Activated naive CD8-positive, alpha-beta T cell (primary cell): Measurements from ENCODE around the gene FKBP6.
"Not testable (repeated sequence)": the region's sequence is repeated elsewhere in the genome, so short reads cannot be mapped to it uniquely, and the experiment has no call there.

Source experiments
- H3K27ac Mint-ChIP-seq: one replicate; pipeline ENCODE4 v1.8.0; 2021; ENCODE audit warnings: mixed read lengths
- H3K27me3 Mint-ChIP-seq: one replicate; pipeline ENCODE4 v1.8.0; 2021; ENCODE audit warnings: mixed read lengths
- H3K36me3 Mint-ChIP-seq: one replicate; pipeline ENCODE4 v1.8.0; 2021; ENCODE audit warnings: mixed read lengths
- H3K4me1 Mint-ChIP-seq: one replicate; pipeline ENCODE4 v1.8.0; 2021; ENCODE audit warnings: low read depth, mixed read lengths
- H3K4me3 Mint-ChIP-seq: one replicate; pipeline ENCODE4 v1.8.0; 2021; ENCODE audit warnings: mild to moderate bottlenecking, mixed read lengths
- H3K9me3 Mint-ChIP-seq: one replicate; pipeline ENCODE4 v1.8.0; 2021; ENCODE audit warnings: low read depth, mixed read lengths

FKBP6 gene

DNA sequence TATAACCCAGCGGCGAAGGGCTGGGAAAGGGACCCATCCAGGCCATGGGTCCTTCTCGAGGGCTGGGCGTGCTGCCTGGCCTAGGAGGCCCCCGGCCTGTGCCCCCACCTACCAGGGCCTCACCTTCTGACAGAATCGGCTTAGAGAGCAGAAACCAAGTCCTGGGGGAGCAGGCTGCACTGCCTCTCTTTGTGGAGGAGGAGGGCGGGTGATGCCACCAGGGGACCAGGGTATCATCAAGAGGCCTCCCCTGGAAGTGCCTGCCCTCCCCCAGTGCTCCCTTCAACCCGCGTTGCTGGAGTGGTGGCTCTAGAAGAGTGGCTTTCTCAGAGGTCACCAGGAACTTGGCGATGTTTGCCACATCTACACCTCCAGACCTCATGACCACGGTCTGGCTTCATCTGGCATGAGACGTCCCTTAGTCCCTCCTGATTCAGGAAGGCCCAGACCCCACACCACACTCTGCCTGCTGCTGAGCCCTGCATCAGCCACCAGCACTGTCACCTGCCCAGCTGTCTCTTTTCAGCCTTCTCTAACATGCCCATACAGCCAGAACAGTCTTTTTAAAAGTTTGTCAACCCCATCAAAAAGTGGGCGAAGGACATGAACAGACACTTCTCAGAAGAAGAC is 31.9 kb downstream of the FKBP6 start:
- H3K4me3 Mint-ChIP-seq: no peak overlapping the region
- H3K27ac Mint-ChIP-seq: no peak overlapping the region
- peaks cover 6% of the 10 kb centered on the region for H3K4me1 Mint-ChIP-seq
- H3K36me3 Mint-ChIP-seq: no peaks in the 10 kb centered on the region
- H3K27me3 Mint-ChIP-seq: no peaks in the 10 kb centered on the region
- H3K9me3 Mint-ChIP-seq: no peaks in the 10 kb centered on the region

DNA sequence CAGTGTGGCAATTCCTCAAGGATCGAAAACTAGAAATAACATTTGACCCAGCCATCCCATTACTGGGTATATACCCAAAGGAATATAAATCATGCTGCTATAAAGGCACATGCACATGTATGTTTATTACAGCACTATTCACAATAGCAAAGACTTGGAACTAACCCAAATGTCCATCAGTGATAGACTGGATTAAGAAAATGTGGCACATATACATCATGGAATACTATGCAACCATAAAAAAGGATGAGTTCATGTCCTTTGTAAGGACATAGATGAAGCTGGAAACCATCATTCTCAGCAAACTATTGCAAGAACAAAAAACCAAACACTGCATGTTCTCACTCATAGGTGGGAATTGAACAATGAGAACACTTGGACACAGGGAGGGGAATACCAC is 32.6 kb downstream of the FKBP6 start:
- not testable (repeated sequence) for H3K36me3 Mint-ChIP-seq, H3K27ac Mint-ChIP-seq, H3K27me3 Mint-ChIP-seq, H3K4me1 Mint-ChIP-seq, H3K9me3 Mint-ChIP-seq, H3K4me3 Mint-ChIP-seq

DNA sequence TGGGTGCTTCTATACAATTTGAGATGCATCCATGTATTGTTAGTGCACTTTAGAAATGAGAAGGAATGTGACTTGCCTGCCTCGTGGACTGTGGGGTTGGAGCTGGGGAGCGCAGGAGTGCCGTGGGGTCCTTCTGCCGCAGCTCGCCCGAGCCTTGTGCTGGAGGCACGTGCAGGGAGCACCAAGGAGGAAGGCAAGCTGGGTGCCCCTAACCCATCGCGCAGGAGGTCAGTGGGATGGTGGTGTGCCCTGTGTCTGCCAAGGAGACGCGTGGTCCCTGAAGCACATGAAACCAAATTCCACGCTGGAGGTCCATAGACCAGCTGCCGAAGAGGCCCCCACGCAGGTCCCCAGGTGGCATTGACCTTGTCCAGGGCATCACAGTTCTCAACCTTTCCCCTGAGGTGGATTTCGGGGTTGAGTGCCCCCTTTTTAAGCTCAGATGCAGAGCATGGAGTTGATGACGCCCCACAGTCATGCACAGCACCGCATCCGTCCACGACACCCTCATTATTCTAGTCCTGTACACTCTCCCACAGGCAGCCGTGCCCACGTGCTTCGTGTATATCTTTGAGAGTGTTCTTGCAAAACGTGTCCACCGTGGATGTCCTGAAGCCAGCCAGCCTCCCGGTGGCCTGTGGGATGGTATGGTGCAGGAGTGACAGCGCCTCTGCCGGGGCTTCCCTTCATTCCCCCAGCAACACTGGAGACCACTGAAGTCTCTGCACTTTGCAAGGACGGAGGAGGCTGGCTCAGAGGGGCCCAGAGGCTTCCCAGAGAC is 35.5 kb downstream of the FKBP6 start:
- H3K4me1 Mint-ChIP-seq: peaks cover 1% of the 10 kb centered on the region
- H3K4me3 Mint-ChIP-seq: no peak overlapping the region
- H3K27ac Mint-ChIP-seq: no peak overlapping the region
- no peaks in the 10 kb centered on the region for H3K27me3 Mint-ChIP-seq
- no peaks in the 10 kb centered on the region for H3K36me3 Mint-ChIP-seq
- H3K9me3 Mint-ChIP-seq: no peaks in the 10 kb centered on the region

DNA sequence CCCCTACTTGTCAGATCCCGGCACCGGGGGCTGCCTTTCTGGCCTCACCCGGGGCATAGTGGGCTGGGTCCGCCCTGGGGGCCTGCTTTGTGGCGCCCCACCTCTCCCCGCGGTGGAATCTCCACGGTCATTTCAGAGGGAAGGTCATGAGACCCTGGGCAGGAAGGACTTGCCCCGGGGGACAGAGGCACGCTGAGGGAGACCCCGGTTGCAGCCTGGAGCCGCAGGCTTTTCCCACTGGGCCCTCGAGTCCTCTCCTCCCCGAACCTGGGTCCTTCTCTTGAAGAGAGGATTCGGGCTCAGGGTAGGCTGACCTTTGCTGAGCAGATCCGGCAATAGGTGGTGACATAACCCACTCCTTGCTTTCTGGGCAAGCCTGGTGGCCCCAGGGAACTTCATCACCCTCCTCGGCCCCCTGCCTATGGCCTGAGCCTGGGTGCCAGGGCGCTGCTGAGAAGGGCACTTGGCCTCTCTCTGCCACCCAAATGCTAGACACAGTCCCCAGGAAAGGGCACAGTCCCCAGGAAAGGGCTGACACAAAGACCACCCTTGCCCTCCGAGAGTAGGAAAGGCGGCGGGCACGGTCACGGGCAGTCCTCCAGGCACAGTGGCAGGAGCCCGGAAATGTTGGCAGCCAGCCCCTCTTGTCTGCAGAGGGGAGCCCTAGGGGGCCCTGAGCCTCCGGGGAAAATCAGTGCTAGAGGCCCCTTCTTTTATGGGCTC is 36.2 kb downstream of the FKBP6 start:
- no peaks in the 10 kb centered on the region for H3K36me3 Mint-ChIP-seq
- no peaks in the 10 kb centered on the region for H3K27me3 Mint-ChIP-seq
- H3K27ac Mint-ChIP-seq: no peak overlapping the region

DNA sequence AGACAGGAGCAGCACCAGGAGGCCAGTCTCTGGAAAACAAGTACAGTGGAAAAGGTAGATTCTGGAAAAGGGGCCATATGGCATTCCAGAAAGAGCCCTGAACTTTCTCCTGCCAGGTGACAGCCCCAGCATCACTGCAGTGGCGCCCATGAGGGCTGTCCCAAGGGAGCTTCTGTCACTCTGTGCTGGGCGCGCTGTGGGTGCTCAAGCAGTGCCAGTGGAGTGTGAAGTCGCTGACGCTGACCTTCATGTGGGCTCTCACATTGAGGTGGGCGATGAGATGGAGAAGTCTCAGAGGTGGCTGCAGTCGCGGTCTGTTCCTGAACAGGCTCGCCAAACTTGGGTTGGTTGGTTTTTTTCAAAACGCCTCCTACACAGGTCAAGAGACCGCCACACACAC is 38.2 kb downstream of the FKBP6 start:
- H3K4me1 Mint-ChIP-seq: no peaks in the 10 kb centered on the region
- no peaks in the 10 kb centered on the region for H3K27me3 Mint-ChIP-seq
- no peaks in the 10 kb centered on the region for H3K9me3 Mint-ChIP-seq
- no peak overlapping the region for H3K27ac Mint-ChIP-seq
- no peak overlapping the region for H3K4me3 Mint-ChIP-seq
- no peaks in the 10 kb centered on the region for H3K36me3 Mint-ChIP-seq

More for the DNA sequence above, 36.2 kb downstream of the FKBP6 start:
- H3K4me1 Mint-ChIP-seq: no peaks in the 10 kb centered on the region
- no peak overlapping the region for H3K4me3 Mint-ChIP-seq
- H3K9me3 Mint-ChIP-seq: no peaks in the 10 kb centered on the region

DNA sequence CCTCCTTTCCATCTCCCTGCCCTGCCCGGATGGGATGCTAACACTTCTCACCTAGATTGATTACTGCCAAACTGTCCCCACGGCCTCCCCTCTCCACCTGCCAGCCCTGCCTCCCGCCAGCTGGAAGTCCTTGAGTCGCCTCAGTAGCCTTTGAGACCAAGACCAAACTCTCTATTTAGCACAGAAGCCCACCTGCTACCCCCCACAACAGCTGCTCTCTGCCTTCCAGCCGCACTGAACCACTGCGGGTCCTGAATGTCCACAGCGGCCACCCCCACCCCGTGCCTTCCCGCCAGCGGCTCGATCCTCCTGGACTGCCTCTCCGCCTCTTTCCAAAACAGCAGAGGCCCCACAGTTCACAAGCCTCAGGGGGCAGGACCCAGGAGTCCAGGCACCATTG is 39.0 kb downstream of the FKBP6 start:
- no peaks in the 10 kb centered on the region for H3K9me3 Mint-ChIP-seq
- no peaks in the 10 kb centered on the region for H3K36me3 Mint-ChIP-seq
- no peaks in the 10 kb centered on the region for H3K27me3 Mint-ChIP-seq
- no peak overlapping the region for H3K4me3 Mint-ChIP-seq
- H3K27ac Mint-ChIP-seq: no peak overlapping the region
- H3K4me1 Mint-ChIP-seq: no peaks in the 10 kb centered on the region

DNA sequence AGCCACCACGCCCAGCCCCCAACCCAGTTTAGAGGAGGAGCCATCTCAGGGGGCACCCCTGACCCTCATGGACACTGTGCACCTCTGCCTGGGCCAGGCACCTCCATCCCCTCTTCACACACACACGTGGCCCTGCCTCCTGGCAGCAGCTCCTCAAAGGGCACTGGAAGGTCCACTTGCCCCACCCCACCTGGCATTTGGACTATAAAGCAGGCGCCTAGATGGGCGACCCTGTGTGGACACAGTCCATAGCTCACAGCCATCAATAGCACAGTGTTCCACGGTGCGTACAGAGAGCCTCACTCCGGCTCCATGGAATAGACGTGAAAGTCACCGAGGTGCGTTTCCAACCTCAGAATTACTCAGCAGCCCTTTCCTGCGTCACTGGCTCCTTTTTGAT is 41.0 kb downstream of the FKBP6 start:
- no peaks in the 10 kb centered on the region for H3K27me3 Mint-ChIP-seq
- no peak overlapping the region for H3K27ac Mint-ChIP-seq
- H3K36me3 Mint-ChIP-seq: no peaks in the 10 kb centered on the region
- H3K4me3 Mint-ChIP-seq: no peak overlapping the region
- no peaks in the 10 kb centered on the region for H3K4me1 Mint-ChIP-seq
- no peaks in the 10 kb centered on the region for H3K9me3 Mint-ChIP-seq

DNA sequence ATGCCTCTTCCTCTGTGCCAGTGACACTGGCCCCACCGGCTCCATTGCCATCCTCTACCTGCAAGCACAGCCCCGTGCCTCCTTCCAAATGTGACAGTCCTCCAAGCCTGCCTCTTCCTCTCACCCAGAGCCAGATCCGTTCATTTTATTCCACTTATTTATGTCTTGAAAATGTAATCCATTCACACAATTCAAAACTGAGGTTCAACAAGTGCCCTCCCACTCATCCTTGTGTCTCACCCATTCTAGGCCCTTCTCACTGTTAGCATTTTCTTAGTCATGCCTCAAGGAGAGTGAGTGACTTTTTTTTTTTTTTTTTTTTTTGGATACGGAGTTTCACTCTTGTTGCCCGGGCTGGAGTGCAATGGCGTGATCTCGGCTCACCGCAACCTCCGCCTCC is 41.7 kb downstream of the FKBP6 start:
- Mint-ChIP-seq H3K4me3 (no peak overlapping the region), H3K9me3 (no peaks in the 10 kb centered on the region), H3K36me3 (no peaks in the 10 kb centered on the region), H3K4me1 (no peaks in the 10 kb centered on the region), H3K27ac (no peak overlapping the region), H3K27me3 (no peaks in the 10 kb centered on the region)

DNA sequence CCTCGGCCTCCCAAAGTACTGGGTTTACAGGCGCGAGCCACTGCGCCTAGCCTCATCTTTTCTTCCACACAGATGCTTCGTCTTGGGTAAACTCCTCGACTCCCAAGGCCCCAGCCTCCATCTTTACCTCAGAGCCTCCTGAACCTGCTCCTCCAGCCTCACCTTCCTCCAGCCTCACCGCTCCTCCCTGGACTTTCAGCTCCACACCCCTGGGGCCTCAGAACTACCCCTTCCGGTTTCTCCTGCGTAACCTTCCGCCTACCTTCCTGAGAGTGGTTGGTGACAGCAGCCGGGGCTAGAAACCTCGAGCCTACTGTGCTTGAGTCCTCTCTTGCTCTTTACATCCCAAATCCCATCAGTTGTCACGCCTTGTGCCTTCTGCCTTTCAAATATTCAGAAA is 45.8 kb downstream of the FKBP6 start:
- no peaks in the 10 kb centered on the region for H3K36me3 Mint-ChIP-seq
- no peak overlapping the region for H3K4me3 Mint-ChIP-seq
- H3K27me3 Mint-ChIP-seq: peaks cover 11% of the 10 kb centered on the region
- H3K27ac Mint-ChIP-seq: no peak overlapping the region
- peaks cover 2% of the 10 kb centered on the region for H3K4me1 Mint-ChIP-seq
- H3K9me3 Mint-ChIP-seq: no peaks in the 10 kb centered on the region

DNA sequence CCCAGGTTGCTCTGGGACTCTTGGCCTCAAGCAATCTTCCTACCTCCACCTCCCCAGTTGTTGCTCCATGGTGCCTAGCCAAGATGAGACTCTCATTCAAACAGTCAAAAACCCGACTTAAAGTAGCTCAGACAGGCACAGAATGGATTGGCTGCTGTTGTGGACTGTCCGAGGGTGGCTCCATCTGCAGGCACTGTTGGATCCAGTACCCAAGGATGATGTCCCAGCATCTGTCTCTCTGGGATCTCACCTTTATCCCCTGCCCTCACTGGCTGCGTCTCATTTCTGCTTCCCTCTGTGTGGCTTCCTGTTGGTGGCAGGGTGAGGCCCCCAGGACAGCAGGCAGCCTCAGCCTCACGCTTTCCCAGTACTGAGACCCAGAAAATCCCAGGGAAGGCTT is 48.3 kb downstream of the FKBP6 start:
- H3K27ac Mint-ChIP-seq, H3K9me3 Mint-ChIP-seq, H3K36me3 Mint-ChIP-seq, H3K4me1 Mint-ChIP-seq, H3K4me3 Mint-ChIP-seq: not testable (repeated sequence)
- peaks cover 13% of the 10 kb centered on the region for H3K27me3 Mint-ChIP-seq

DNA sequence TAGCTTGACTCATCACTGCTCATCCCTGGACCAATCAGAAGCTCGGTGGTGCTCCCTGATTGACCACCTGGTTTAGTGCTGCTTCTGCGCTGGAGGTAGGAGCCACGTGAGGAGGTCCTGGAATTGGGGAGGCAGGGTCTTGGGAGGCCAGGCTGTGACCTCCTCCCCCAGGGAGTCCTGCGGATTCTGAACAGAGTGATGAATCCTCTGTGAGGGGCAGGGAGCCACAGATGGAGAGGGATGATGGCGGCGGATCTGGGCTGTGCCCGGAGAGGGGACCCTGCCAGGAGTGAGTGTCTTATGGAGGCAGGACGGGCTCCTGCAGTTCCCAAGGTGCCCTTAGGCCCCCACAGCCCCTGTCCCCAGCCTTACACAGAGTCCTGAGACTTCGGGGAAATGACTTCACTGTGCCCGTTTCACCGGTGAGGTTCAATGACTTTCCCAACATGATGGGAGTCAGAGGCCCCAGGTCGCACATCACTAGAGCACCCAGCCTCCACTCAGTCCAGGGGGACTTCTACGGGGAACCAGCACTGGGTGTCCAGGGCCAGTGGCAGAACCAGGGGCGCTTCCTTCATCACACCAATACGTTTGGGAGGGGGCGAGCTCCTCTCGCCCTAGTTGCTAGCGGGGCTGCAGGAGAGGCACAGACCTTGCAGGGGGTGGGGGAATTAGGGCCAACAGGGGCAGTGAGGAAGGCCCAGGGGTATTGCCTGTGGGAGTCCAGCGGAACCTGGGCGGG is 48.9 kb downstream of the FKBP6 start:
- H3K9me3 Mint-ChIP-seq: no peaks in the 10 kb centered on the region
- H3K36me3 Mint-ChIP-seq: no peaks in the 10 kb centered on the region
- H3K27ac Mint-ChIP-seq: no peak overlapping the region
- no peak overlapping the region for H3K4me3 Mint-ChIP-seq
- H3K27me3 Mint-ChIP-seq: peaks cover 14% of the 10 kb centered on the region
- H3K4me1 Mint-ChIP-seq: peaks cover 2% of the 10 kb centered on the region

DNA sequence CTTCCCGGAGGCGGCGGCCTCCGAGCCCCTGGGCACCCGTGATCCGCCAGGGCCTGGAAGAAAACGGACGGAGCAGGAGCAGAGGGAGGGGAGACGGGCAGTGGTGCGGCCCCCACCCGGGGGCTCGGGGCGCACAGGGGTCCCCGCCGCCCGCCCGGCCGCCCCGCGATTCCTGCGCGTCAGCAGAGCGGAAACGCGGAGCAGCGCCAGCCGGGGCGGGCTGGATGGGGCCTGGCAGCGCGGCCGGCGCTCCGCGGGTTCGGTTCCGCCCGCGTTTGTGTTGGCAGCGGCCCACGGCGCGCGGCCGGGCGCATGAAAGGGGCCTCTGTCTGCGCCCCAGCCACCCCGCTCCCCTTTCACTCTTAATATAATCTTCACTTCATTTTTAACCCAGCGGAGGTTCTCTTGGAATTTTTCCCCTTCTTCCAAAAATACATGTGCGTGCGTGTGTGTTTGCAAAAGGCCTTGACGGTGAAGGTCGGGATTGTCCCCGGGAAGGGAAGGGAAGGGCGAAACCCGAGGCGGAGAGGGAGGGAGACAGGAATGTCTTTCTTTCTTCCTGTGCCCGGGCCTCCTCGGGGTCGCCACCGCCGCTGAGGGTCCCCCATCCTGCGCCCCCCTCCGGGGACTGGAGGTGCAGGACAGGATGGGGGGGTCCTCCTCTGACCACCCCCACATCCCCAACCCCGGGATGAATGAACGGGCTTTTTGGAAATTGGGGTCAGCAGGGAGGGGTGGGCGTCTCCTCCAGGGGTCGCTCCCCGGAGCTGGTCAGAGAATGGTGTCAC is 49.6 kb downstream of the FKBP6 start:
- peaks cover 14% of the 10 kb centered on the region for H3K27me3 Mint-ChIP-seq
- H3K36me3 Mint-ChIP-seq, H3K9me3 Mint-ChIP-seq, H3K27ac Mint-ChIP-seq, H3K4me3 Mint-ChIP-seq, H3K4me1 Mint-ChIP-seq: not testable (repeated sequence)

DNA sequence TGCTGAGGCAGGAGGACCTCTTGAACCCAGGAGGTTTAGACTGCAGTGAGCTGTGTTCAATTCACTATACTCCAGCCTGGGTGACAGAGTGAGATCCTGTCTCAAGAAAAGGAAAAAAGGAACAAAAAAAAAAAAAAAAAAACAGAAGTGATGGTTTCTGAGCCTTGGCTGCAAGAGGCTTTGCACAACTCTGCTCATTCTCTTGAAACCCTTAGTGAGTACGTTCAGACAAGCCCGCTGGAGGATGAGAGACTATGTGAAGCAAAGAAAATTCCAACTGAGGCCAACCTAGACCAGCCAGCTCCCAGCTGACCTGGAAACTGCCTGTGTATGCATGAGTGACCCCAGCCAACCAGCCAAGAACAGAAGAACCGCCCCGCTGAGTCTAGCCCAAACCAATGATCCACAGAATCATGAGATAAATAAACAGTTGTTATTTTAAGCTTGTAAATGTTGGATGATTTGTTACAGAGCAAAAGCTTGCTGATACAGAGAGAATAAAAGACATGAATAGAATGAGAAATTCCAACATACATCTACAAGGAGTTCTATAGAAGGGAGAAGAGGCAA is 55.1 kb downstream of the FKBP6 start:
- Mint-ChIP-seq H3K9me3 (peaks cover 4% of the 10 kb centered on the region), H3K27ac (no peak overlapping the region), H3K36me3 (peaks cover 5% of the 10 kb centered on the region), H3K4me1 (no peaks in the 10 kb centered on the region), H3K4me3 (no peak overlapping the region), H3K27me3 (peaks cover 6% of the 10 kb centered on the region)

DNA sequence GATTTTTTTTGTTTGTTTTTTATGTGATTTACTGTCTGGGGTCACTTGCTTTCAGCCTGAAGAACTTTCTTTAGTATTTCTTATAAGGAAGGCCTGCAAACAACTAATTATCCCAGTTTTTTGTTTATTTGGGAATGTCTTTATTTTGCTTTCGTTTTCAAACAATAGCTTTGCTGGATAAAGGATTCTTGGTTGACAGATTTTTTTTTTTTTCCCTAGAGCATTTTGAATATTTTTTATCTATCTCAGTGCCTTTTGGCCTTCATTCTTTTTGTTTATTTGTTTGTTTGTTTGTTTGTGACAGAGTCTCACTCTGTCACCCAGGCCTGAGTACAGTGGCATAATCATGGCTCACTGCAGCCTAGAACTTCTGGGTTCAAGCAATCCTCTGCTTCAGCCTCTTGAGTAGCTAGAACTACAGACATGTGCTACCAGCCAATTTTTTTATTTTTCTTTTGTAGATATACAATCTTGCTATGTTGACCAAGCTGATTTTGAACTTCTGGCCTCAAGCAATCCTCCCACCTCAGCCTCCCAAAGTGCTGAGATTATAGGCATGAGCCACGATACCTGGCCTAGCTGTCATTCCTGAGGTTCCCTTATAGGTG is 59.4 kb downstream of the FKBP6 start:
- H3K9me3 Mint-ChIP-seq: peaks cover 10% of the 10 kb centered on the region
- peaks cover 9% of the 10 kb centered on the region for H3K36me3 Mint-ChIP-seq
- no peak overlapping the region for H3K4me3 Mint-ChIP-seq
- H3K4me1 Mint-ChIP-seq: no peaks in the 10 kb centered on the region
- H3K27ac Mint-ChIP-seq: no peak overlapping the region
- H3K27me3 Mint-ChIP-seq: peaks cover 1% of the 10 kb centered on the region
